Peyer's patch (tissue), 4 donors: ENCODE data around the gene OR5AU1.

Experiments
- POLR2A ChIP-seq, 2 donors: fragments of 450-650 bp; IDR thresholded peaks; one replicate each; pipeline ENCODE4 v1.5.1; 2017; ENCODE audit warnings: antibody characterized with exemption in 2 of 2, mild to moderate bottlenecking in 2 of 2, moderate library complexity in 2 of 2
- TF ChIP-seq, protein P1 (sequence below), 6 experiments: fragments of 450-650 bp in 4 of 6; fragments of 200-600 bp in 2 of 6; sonication (generic) in 1 of 6; IDR thresholded peaks; one replicate each; pipeline ENCODE4 v1.5.1; 2017 to 2019; ENCODE audit warnings: antibody characterized with exemption in 6 of 6, mild to moderate bottlenecking in 3 of 6, moderate library complexity in 1 of 6

DNA sequence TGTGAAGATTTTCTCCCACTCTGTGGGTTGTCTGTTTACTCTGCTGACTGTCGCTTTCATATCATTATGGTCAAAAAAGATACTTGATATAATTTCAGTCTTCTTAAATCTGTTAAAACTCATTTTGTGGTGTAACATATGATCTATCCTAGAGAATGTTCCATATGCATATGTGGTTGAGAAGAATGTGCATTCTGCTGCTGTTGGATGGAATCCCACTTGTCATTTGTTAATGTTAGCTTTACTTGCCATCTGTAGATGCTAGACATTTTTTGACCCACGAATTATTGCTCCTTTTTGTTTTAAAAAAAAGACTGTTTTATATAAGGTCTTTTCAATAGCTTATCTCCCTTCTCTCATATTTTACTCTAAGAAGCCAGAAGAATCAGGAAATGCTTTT lies 26.3 kb upstream of the OR5AU1 start:
- TF ChIP-seq, protein P1, sequence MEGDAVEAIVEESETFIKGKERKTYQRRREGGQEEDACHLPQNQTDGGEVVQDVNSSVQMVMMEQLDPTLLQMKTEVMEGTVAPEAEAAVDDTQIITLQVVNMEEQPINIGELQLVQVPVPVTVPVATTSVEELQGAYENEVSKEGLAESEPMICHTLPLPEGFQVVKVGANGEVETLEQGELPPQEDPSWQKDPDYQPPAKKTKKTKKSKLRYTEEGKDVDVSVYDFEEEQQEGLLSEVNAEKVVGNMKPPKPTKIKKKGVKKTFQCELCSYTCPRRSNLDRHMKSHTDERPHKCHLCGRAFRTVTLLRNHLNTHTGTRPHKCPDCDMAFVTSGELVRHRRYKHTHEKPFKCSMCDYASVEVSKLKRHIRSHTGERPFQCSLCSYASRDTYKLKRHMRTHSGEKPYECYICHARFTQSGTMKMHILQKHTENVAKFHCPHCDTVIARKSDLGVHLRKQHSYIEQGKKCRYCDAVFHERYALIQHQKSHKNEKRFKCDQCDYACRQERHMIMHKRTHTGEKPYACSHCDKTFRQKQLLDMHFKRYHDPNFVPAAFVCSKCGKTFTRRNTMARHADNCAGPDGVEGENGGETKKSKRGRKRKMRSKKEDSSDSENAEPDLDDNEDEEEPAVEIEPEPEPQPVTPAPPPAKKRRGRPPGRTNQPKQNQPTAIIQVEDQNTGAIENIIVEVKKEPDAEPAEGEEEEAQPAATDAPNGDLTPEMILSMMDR (IDR thresholded peaks at IDR 0.05), result no peak
- no peak for TF ChIP-seq POLR2A (IDR thresholded peaks at IDR 0.05)
